Heart left ventricle (tissue), 16 donors: ENCODE data around the gene BABAM1. TPM values are rescaled to one million over a fixed set of nuclear protein-coding genes. Genes with fewer than 3 reads are reported as not detected.

Experiments used
- ATAC-seq, 4 donors: fragments of 200-7000 bp; cut with Tn5 transposase; one replicate each; pipeline ENCODE4 v1.9.1; 2020 to 2022; ENCODE audit warnings: moderate library complexity in 4 of 4, mild to moderate bottlenecking in 3 of 4, moderate number of reproducible peaks in 1 of 4
- DNase-seq, 5 donors: peaks; one replicate each; pipeline ENCODE4 v3.0.0-alpha.2; 2020
- H3K27ac ChIP-seq, 12 donors: fragments of 200-600 bp; sonication (generic) in 4 of 12; one replicate each; pipeline versions ENCODE4 v1.5.0 to v1.8.0; 2016 to 2022; ENCODE audit warnings: mild to moderate bottlenecking in 2 of 12
- H3K27me3 ChIP-seq, 9 donors: fragments of 200-600 bp; sonication (generic) in 2 of 9; one replicate each; pipeline versions ENCODE4 v1.5.1 to v1.8.0; 2016 to 2022; ENCODE audit warnings: mild to moderate bottlenecking in 3 of 9
- H3K36me3 ChIP-seq, 9 donors: fragments of 200-600 bp; sonication (generic) in 2 of 9; one replicate each; pipeline versions ENCODE4 v1.5.0 to v1.8.0; 2018 to 2022; ENCODE audit warnings: mild to moderate bottlenecking in 2 of 9
- H3K4me1 ChIP-seq, 12 donors: fragments of 200-600 bp; sonication (generic) in 4 of 12; one replicate each; pipeline versions ENCODE4 v1.5.0 to v1.8.0; 2016 to 2022; ENCODE audit warnings: mild to moderate bottlenecking in 3 of 12
- H3K4me3 ChIP-seq, 12 donors: fragments of 200-600 bp; sonication (generic) in 4 of 12; one replicate each; pipeline versions ENCODE4 v1.5.0 to v1.8.0; 2017 to 2022; ENCODE audit warnings: mild to moderate bottlenecking in 9 of 12, moderate library complexity in 4 of 12
- H3K9me3 ChIP-seq, 12 donors: fragments of 200-600 bp; sonication (generic) in 4 of 12; one replicate each; pipeline versions ENCODE4 v1.5.0 to v1.8.0; 2016 to 2022; ENCODE audit warnings: mild to moderate bottlenecking in 1 of 12
- CTCF ChIP-seq, 12 donors: fragments of 200-600 bp; sonication (generic) in 4 of 12; IDR thresholded peaks; one replicate each; pipeline versions ENCODE4 v1.5.0 to v1.8.0; 2018 to 2022; ENCODE audit warnings: antibody characterized with exemption in 12 of 12, mild to moderate bottlenecking in 5 of 12
- POLR2A ChIP-seq, 2 donors: fragments of 450-650 bp; IDR thresholded peaks; one replicate each; pipeline ENCODE4 v1.6.1; 2017; ENCODE audit warnings: antibody characterized with exemption in 2 of 2, mild to moderate bottlenecking in 2 of 2, moderate library complexity in 2 of 2
- WGBS, 4 donors: extraction: QIAGEN DNeasy Blood & Tissue Kit in 2 of 4; methylation state at CpG; one replicate each; pipeline versions ENCODE4 v1.1.5 to v1.1.7; 2013 to 2018; 5-methylcytosine and 5-hydroxymethylcytosine counted together
- intact Hi-C, 10 donors: fragments of 100-400 bp; cut with DNase I; formaldehyde crosslinking; loops; one replicate each; pipeline versions ENCODE4 v1.11.1 to v1.14.2; 2022
- polyA plus RNA-seq, 2 donors: library from polyadenylated mRNA; stranded (reverse); fragments of 200-250 nt; gene quantifications; one replicate each; pipeline ENCODE4 v1.2.3, GENCODE V29; 2013
- total RNA-seq, 9 donors: library from RNA; depleted of rRNA in 2 of 9; stranded (reverse); fragments of >200 nt in 2 of 9; fragmentation: NEBNext Ultra II Directional in 3 of 9; extraction: Animal tissue kit (Norgen Biotek cat#: 25700) in 3 of 9; gene quantifications; one replicate each; pipeline versions ENCODE4 v1.1.0 to v1.2.4, GENCODE V29; 2016 to 2023
- donor health status: ischemic (EF 13 %, LVEDD 7.1; RV severe dilation, severe dysfunction).
- donor health status: healthy with polysubstance abuse.
- donor health status: DM: no; HTN: yes; CAD: no.
- donor health status: DM: no; HTN: no; CAD: no.
- donor health status: ischemic (EF 25% LVEDD 6.9; RV normal size, moderate dysfunction).
- donor health status: ischemic (EF 25% LVEDD 5.7; RV mildly dilated, moderate dysfunction).
- donor health status: healthy.
- donor health status: DM: yes; HTN: yes; CAD: no.
- donor health status: ischemic (EF 35%, LVEDD 5.7; RV mildly dilated, moderate dysfunction).
- donor health status: nonischemic (EF 11% LVEDD 7.7; RV severe dilation, severe dysfunction).
- donor health status: DM: yes; HTN: yes; CAD: no.
- donor health status: PGD.
- donor health status: ischemic (EF 29% LVEDD 5.4; RV normal size, mild dysfunction).
- donor health status: nonischemic (EF 23%, LVEDD 6.1; RV moderate dilation, normal function).

The BABAM1 gene
- total and polyA plus RNA-seq, 11 donors, result 60.9 to 92.4 (median 73.5) TPM

- intact Hi-C loops, result no loop called here
- TF ChIP-seq CTCF (IDR thresholded peaks at IDR 0.05), result no peak
- TF ChIP-seq POLR2A (IDR thresholded peaks at IDR 0.05), result no peak
- no peak for DNase-seq
Measured at GRCh38 chr19:17300992-17301619, 33.9 kb downstream of the BABAM1 start.

GRCh38 chr19:17302391-17303166 is 35.3 kb downstream of the BABAM1 start:
- Histone ChIP-seq H3K27me3 (no peaks in the 10 kb centered on the region), H3K4me1 (peaks cover 3 to 48% (median 34%) of the 10 kb centered on the region in 12 donors), H3K36me3 (peaks cover 0 to 25% (median 5%) of the 10 kb centered on the region in 9 donors), H3K4me3 (peak overlapping the region; percentile 50 to 99 (median 82)), H3K27ac (peak overlapping the region; percentile 33 to 95 (median 78)), H3K9me3 (peaks cover 0 to 6% (median 0%) of the 10 kb centered on the region in 12 donors)
- intact Hi-C loops, result no loop called here
- TF ChIP-seq POLR2A (IDR thresholded peaks at IDR 0.05) (no peak), CTCF (IDR thresholded peaks at IDR 0.05) (no peak)
- DNase-seq, result no peak
- ATAC-seq, result no peak
- 10 to 21% (median 13%) methylated on average over 12 to 29 of the region's 29 CpGs for WGBS, 4 donors

More at GRCh38 chr19:17300992-17301619, 33.9 kb downstream of the BABAM1 start:
- WGBS, 4 donors, result 92 to 94% (median 93%) methylated on average over 36 to 51 of the region's 51 CpGs
- peaks cover 0 to 6% (median 0%) of the 10 kb centered on the region in 12 donors for H3K9me3 ChIP-seq
- no peaks in the 10 kb centered on the region for H3K27me3 ChIP-seq
- H3K4me1 ChIP-seq, result peaks cover 3 to 35% (median 24%) of the 10 kb centered on the region in 12 donors
- peaks cover 0 to 33% (median 5%) of the 10 kb centered on the region in 9 donors for H3K36me3 ChIP-seq
- no peak for ATAC-seq
- no peak overlapping the region for H3K27ac ChIP-seq
- no peak overlapping the region for H3K4me3 ChIP-seq

- TF ChIP-seq POLR2A (IDR thresholded peaks at IDR 0.05), result peak in 1 of 2 donors; percentile 81
- TF ChIP-seq CTCF (IDR thresholded peaks at IDR 0.05), result peak; percentile 37 to 86 (median 68)
- Histone ChIP-seq H3K4me1 (peaks cover 3 to 48% (median 34%) of the 10 kb centered on the region in 12 donors), H3K9me3 (peaks cover 0 to 1% (median 0%) of the 10 kb centered on the region in 12 donors), H3K27ac (peak within 1 kb of the TSS; percentile 33 to 96 (median 90)), H3K27me3 (no peaks in the 10 kb centered on the region), H3K4me3 (peak within 1 kb of the TSS; percentile 50 to 99 (median 82)), H3K36me3 (peaks cover 0 to 20% (median 1%) of the 10 kb centered on the region in 9 donors)
- intact Hi-C loops, result no loop called here
- ATAC-seq, result peak; percentile 80 to 87 (median 82)
- DNase-seq, result peak; percentile 96 to 99 (median 98)
- 1 to 4% (median 3%) methylated on average over 20 to 52 of the region's 52 CpGs for WGBS, 4 donors
Measured at GRCh38 chr19:17303167-17303939, 36.1 kb downstream of the BABAM1 start, which contains the start of gene ABHD8. Gene ABHD8, minus strand, starts transcription at chr19:17303425. Its CDS starts 1,809 bp downstream, at chr19:17301616.
